ENCODE results near the gene FBXO7. TPM values are rescaled to one million over a fixed set of nuclear protein-coding genes. Genes with fewer than 3 reads are reported as not detected.

Gene FBXO7
- total RNA-seq (2022) (82.7 and 85.1 TPM in 2 replicates), Bru-seq, nascent RNA (percentile 93 among the genes with signal in this experiment), BruChase-seq, experiment 1, labeled RNA remaining after a 2-hour chase (percentile 88 among the genes with signal in this experiment), BruChase-seq, experiment 2, labeled RNA remaining after a 6-hour chase (percentile 91 among the genes with signal in this experiment)
- long read RNA-seq, transcript FBXO7-206 (9 exons, 1,535 nt): minor isoform, 24 of 252 reads
- long read RNA-seq, transcript FBXO7-201 (9 exons, 2,195 nt): major isoform, 109 of 252 reads
- long read RNA-seq, transcript FBXO7-202 (9 exons, 1,888 nt): minor isoform, 29 of 252 reads
- long read RNA-seq, transcript FBXO7-204 (9 exons, 1,921 nt): minor isoform, 61 of 252 reads
- long read RNA-seq, partial matches to known transcripts: 10 of 252 reads
- long read RNA-seq, other reads (novel, unspliced or antisense): 12 of 252 reads

GRCh38 chr22:32474635-32475467, at the start of gene FBXO7:
TSS of gene FBXO7 (plus strand) at chr22:32474811. CDS start at chr22:32475003, 192 bp downstream.
- peak in 1 of 2 experiments; percentile 40 for TF ChIP-seq CTCF (IDR thresholded peaks at IDR 0.05; ENCODE audit: insufficient read depth in 1 of 2, low read depth in 1 of 2, low read length in 1 of 2, severe bottlenecking in 1 of 2, unreplicated experiment in 1 of 2)
- no TSS peak for BruUV-seq (replicated peaks)
- Histone ChIP-seq H3K4me1 (peaks cover 10% of the 10 kb centered on the region), H3K4me3 (ENCODE audit: low read depth, low read length) (peak within 1 kb of the TSS; percentile 69), H3K27me3 (replicated peaks; ENCODE audit: control insufficient read depth, insufficient read depth, low read length) (no peaks in the 10 kb centered on the region), H3K36me3 (ENCODE audit: control insufficient read depth, insufficient read depth, low read length) (no peaks in the 10 kb centered on the region), H3K9me3 (no peaks in the 10 kb centered on the region)
- Mint-ChIP-seq H3K4me1 (ENCODE audit: low read depth, unreplicated experiment) (no peaks in the 10 kb centered on the region), H3K27ac (ENCODE audit: unreplicated experiment) (peak within 1 kb of the TSS; percentile 88), H3K4me3 (ENCODE audit: unreplicated experiment) (peak within 1 kb of the TSS; percentile 96), H3K27me3 (ENCODE audit: insufficient read depth, unreplicated experiment) (no peaks in the 10 kb centered on the region), H3K9me3 (ENCODE audit: unreplicated experiment) (no peaks in the 10 kb centered on the region), H3K36me3 (ENCODE audit: insufficient read depth, unreplicated experiment) (no peaks in the 10 kb centered on the region)
- ChIA-PET POLR2A (interaction anchor here (0.9 to 1.8 kb wide), 2 partner anchors 63 to 327 kb away, joined by 5 read pairs; partner anchors contain the start of genes RTCB and TIMP3), CTCF (interaction anchor here (1.2 to 1.6 kb wide), 3 partner anchors 270 to 504 kb away, joined by 3 to 5 read pairs (median 5); partner anchors contain the start of gene RFPL2)
- intact Hi-C loops (cut with micrococcal nuclease; ENCODE audit: unreplicated experiment): no loop called here
- peak; percentile 90 to 93 for DNase-seq

DNA sequence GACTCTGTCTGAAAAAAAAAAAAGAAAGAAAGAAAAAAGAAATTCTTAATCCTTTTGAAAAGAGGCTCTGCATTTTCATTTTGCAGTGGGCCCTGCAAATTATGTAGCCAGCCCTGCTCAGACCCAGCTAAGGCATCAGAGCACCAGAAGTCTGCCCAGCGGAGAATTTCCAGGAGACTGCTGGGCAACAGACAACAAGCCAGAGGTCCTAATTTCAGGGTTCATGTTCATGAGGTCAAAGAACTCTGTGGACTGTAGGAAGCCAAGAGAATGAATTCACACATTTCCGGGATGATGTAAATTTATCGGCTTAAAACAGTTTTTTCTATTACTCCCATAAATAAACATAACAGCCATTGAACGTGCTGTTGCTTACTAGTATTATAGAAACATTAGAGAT, 47.7 kb upstream of the FBXO7 start:
- intact Hi-C loops (cut with micrococcal nuclease; ENCODE audit: unreplicated experiment): no loop called here
- no peaks in the 10 kb centered on the region for H3K4me1 ChIP-seq
- H3K27ac Mint-ChIP-seq (ENCODE audit: unreplicated experiment): no peak overlapping the region
- TF ChIP-seq CTCF (IDR thresholded peaks at IDR 0.05; ENCODE audit: insufficient read depth in 1 of 2, low read depth in 1 of 2, low read length in 1 of 2, severe bottlenecking in 1 of 2, unreplicated experiment in 1 of 2): no peak
- H3K4me3 Mint-ChIP-seq (ENCODE audit: unreplicated experiment): no peak overlapping the region
- H3K4me1 Mint-ChIP-seq (ENCODE audit: low read depth, unreplicated experiment): peaks cover 4% of the 10 kb centered on the region
- peaks cover 16% of the 10 kb centered on the region for H3K27me3 Mint-ChIP-seq (ENCODE audit: insufficient read depth, unreplicated experiment)
- H3K27me3 ChIP-seq (replicated peaks; ENCODE audit: control insufficient read depth, insufficient read depth, low read length): no peaks in the 10 kb centered on the region
- peaks cover 2% of the 10 kb centered on the region for H3K36me3 Mint-ChIP-seq (ENCODE audit: insufficient read depth, unreplicated experiment)
- H3K9me3 Mint-ChIP-seq (ENCODE audit: unreplicated experiment): no peaks in the 10 kb centered on the region
- no TSS peak for BruUV-seq (replicated peaks)
- ChIA-PET POLR2A (interaction anchor here (0.7 kb wide), 1 partner anchor 932 kb away, joined by 5 read pairs; no protein-coding TSS in a partner anchor), CTCF (no interaction called here)
- H3K4me3 ChIP-seq (ENCODE audit: low read depth, low read length): no peak overlapping the region
- no peak for DNase-seq
- no peaks in the 10 kb centered on the region for H3K36me3 ChIP-seq (ENCODE audit: control insufficient read depth, insufficient read depth, low read length)
- no peaks in the 10 kb centered on the region for H3K9me3 ChIP-seq

- Mint-ChIP-seq H3K4me1 (ENCODE audit: low read depth, unreplicated experiment) (no peaks in the 10 kb centered on the region), H3K27ac (ENCODE audit: unreplicated experiment) (no peak overlapping the region), H3K27me3 (ENCODE audit: insufficient read depth, unreplicated experiment) (peaks cover 11% of the 10 kb centered on the region), H3K4me3 (ENCODE audit: unreplicated experiment) (no peak overlapping the region), H3K9me3 (ENCODE audit: unreplicated experiment) (no peaks in the 10 kb centered on the region), H3K36me3 (ENCODE audit: insufficient read depth, unreplicated experiment) (no peaks in the 10 kb centered on the region)
- intact Hi-C loops (cut with micrococcal nuclease; ENCODE audit: unreplicated experiment): no loop called here
- Histone ChIP-seq H3K9me3 (no peaks in the 10 kb centered on the region), H3K27me3 (replicated peaks; ENCODE audit: control insufficient read depth, insufficient read depth, low read length) (no peaks in the 10 kb centered on the region), H3K36me3 (ENCODE audit: control insufficient read depth, insufficient read depth, low read length) (no peaks in the 10 kb centered on the region), H3K4me1 (no peaks in the 10 kb centered on the region), H3K4me3 (ENCODE audit: low read depth, low read length) (no peak overlapping the region)
- ChIA-PET POLR2A (no interaction called here), CTCF (no interaction called here)
- no TSS peak for BruUV-seq (replicated peaks)
- TF ChIP-seq CTCF (IDR thresholded peaks at IDR 0.05; ENCODE audit: insufficient read depth in 1 of 2, low read depth in 1 of 2, low read length in 1 of 2, severe bottlenecking in 1 of 2, unreplicated experiment in 1 of 2): no peak
- no peak for DNase-seq
Observed at GRCh38 chr22:32430352-32430751, 44.3 kb upstream of the FBXO7 start.
